Psoas muscle (tissue), 8 donors: Measurements from ENCODE around the gene LDAF1. TPM values are rescaled to one million over a fixed set of nuclear protein-coding genes. Genes with fewer than 3 reads are reported as not detected.
"Not testable (repeated sequence)": the region's sequence is repeated elsewhere in the genome, so short reads cannot be mapped to it uniquely, and the experiment has no call there.

Source experiments
- ATAC-seq, 4 donors: fragments of 200-7000 bp; cut with Tn5 transposase; one replicate each; pipeline ENCODE4 v1.9.1; 2020; ENCODE audit warnings: moderate library complexity in 3 of 4, mild to moderate bottlenecking in 2 of 4
- DNase-seq, 2 donors: peaks; one replicate each; pipeline ENCODE4 v3.0.0-alpha.2; 2020
- H3K27ac ChIP-seq: fragments of 200-600 bp; one replicate; pipeline ENCODE4 v1.8.0; 2022
- H3K27me3 ChIP-seq, 3 donors: fragments of 200-600 bp in 1 of 3; one replicate each; pipeline versions ENCODE4 v1.6.1 to v1.8.0; 2013 to 2022; ENCODE audit warnings: low read length in 2 of 3, mild to moderate bottlenecking in 2 of 3, moderate library complexity in 1 of 3; ENCODE audit not compliant: insufficient read depth in 3 of 3
- H3K36me3 ChIP-seq, 2 donors: fragments of 200-600 bp in 1 of 2; one replicate each; pipeline versions ENCODE4 v1.6.1 to v1.8.0; 2013 to 2022; ENCODE audit warnings: low read depth in 1 of 2, mild to moderate bottlenecking in 1 of 2, moderate library complexity in 1 of 2; ENCODE audit not compliant: insufficient read depth in 1 of 2
- H3K4me1 ChIP-seq: fragments of 200-600 bp; one replicate; pipeline ENCODE4 v1.8.0; 2022
- H3K4me3 ChIP-seq: fragments of 200-600 bp; one replicate; pipeline ENCODE4 v1.8.0; 2022; ENCODE audit warnings: mild to moderate bottlenecking
- H3K9me3 ChIP-seq: fragments of 200-600 bp; one replicate; pipeline ENCODE4 v1.8.0; 2022
- WGBS, 3 donors: extraction: QIAGEN DNeasy Blood & Tissue Kit; methylation state at CpG; one replicate each; pipeline versions ENCODE4 v1.1.6 to v1.1.7; 2013; 5-methylcytosine and 5-hydroxymethylcytosine counted together
- intact Hi-C, 2 donors: fragments of 100-400 bp; cut with DNase I; formaldehyde crosslinking; loops; one replicate each; pipeline versions ENCODE4 v1.11.0 to v1.14.2; 2022
- polyA plus RNA-seq, 3 donors: library from polyadenylated mRNA; stranded (reverse); fragments of 200-250 nt; gene quantifications; one replicate each; pipeline ENCODE4 v1.2.3, GENCODE V29; 2013
- total RNA-seq, 4 donors: library from RNA; stranded (reverse); fragmentation: NEBNext Ultra II Directional in 2 of 4; extraction: Animal tissue kit (Norgen Biotek cat#: 25700) in 2 of 4; gene quantifications; one replicate each; pipeline versions ENCODE4 v1.2.1 to v1.2.4, GENCODE V29; 2021 to 2023
- TF ChIP-seq, protein P1 (sequence below): fragments of 200-600 bp; IDR thresholded peaks from one replicate; pipeline ENCODE4 v1.8.0; 2022; ENCODE audit warnings: antibody characterized with exemption
- donor health status: healthy with polysubstance abuse.
- donor health status: DM: no; HTN: no; CAD: no; lungs with moderate emphysema.
- donor health status: Bipolar disorder and iron deficiency.
- donor health status: healthy.
- donor health status: DM: yes; HTN: yes; CAD: no.
- donor health status: DM: no; HTN: no; CAD: no.
- donor health status: DM: no; HTN: no; CAD: no.
- donor health status: DM: yes; HTN: yes; CAD: no.

LDAF1 gene
- total and polyA plus RNA-seq, 7 donors: 25.7 to 57.3 (median 39.2) TPM

DNA sequence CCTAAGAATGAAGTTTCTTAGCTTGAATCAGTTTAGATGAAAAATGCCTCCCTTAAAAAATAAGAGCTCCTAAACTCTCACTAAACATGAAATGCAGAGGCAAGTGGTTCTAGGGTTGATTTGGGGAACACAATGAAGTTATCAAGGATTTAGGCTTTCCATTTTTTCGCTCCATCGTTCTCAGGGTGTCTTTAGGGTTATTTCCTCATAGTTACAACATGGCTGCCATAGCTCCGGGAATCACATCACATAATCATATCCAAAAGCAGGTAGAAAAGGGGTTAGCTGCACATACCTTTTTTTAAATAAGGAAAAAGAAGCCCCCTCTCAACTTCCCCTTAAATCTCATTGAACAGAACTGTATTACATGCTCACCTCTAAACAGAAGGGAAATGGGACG lies 31.5 kb downstream of the LDAF1 start:
- intact Hi-C loops: no loop called here
- WGBS, 3 donors: 91 to 96% (median 95%) methylated on average over 4 of the region's 4 CpGs
- no peak for ATAC-seq
- TF ChIP-seq, protein P1, sequence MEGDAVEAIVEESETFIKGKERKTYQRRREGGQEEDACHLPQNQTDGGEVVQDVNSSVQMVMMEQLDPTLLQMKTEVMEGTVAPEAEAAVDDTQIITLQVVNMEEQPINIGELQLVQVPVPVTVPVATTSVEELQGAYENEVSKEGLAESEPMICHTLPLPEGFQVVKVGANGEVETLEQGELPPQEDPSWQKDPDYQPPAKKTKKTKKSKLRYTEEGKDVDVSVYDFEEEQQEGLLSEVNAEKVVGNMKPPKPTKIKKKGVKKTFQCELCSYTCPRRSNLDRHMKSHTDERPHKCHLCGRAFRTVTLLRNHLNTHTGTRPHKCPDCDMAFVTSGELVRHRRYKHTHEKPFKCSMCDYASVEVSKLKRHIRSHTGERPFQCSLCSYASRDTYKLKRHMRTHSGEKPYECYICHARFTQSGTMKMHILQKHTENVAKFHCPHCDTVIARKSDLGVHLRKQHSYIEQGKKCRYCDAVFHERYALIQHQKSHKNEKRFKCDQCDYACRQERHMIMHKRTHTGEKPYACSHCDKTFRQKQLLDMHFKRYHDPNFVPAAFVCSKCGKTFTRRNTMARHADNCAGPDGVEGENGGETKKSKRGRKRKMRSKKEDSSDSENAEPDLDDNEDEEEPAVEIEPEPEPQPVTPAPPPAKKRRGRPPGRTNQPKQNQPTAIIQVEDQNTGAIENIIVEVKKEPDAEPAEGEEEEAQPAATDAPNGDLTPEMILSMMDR: no peak
- H3K27ac ChIP-seq: no peak overlapping the region
- no peak for DNase-seq
- H3K9me3 ChIP-seq: no peaks in the 10 kb centered on the region
- no peak overlapping the region for H3K4me3 ChIP-seq
- H3K27me3 ChIP-seq: no peaks in the 10 kb centered on the region
- no peaks in the 10 kb centered on the region for H3K36me3 ChIP-seq
- H3K4me1 ChIP-seq: no peaks in the 10 kb centered on the region

GRCh38 chr16:21190599-21190998 lies 32.1 kb downstream of the LDAF1 start:
- Histone ChIP-seq H3K4me1 (no peaks in the 10 kb centered on the region), H3K4me3 (no peak overlapping the region), H3K27ac (no peak overlapping the region), H3K36me3 (no peaks in the 10 kb centered on the region), H3K9me3 (no peaks in the 10 kb centered on the region), H3K27me3 (no peaks in the 10 kb centered on the region)
- ATAC-seq: no peak
- TF ChIP-seq, protein P1: no peak
- no peak for DNase-seq
- intact Hi-C loops: no loop called here

DNA sequence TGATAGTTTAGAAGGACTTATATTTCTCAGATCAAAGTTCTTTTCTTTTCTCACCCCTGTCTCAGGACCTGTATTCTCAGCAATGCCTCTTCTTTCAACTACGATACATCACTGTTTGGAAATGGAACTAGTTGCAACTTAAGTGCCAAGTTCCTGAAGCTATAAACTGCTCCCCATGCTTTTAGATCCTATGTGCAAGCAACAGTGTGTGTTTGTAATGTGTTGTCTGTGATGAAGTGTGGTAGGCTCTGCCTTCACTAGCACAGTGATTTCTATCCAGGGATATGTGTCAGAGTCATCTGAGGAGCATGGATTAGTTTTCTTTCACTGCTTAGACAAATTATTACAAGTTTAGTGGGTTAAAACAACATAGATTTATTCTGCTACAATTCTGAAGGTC lies 34.5 kb downstream of the LDAF1 start:
- H3K4me1 ChIP-seq: no peaks in the 10 kb centered on the region
- no peaks in the 10 kb centered on the region for H3K27me3 ChIP-seq
- DNase-seq: no peak
- no peak for ATAC-seq
- H3K4me3 ChIP-seq: no peak overlapping the region
- H3K36me3 ChIP-seq: no peaks in the 10 kb centered on the region
- H3K9me3 ChIP-seq: no peaks in the 10 kb centered on the region
- intact Hi-C loops: no loop called here
- 76 to 100% (median 87%) methylated on average over 1 of the region's 1 CpG for WGBS, 3 donors
- TF ChIP-seq, protein P1: no peak
- no peak overlapping the region for H3K27ac ChIP-seq

DNA sequence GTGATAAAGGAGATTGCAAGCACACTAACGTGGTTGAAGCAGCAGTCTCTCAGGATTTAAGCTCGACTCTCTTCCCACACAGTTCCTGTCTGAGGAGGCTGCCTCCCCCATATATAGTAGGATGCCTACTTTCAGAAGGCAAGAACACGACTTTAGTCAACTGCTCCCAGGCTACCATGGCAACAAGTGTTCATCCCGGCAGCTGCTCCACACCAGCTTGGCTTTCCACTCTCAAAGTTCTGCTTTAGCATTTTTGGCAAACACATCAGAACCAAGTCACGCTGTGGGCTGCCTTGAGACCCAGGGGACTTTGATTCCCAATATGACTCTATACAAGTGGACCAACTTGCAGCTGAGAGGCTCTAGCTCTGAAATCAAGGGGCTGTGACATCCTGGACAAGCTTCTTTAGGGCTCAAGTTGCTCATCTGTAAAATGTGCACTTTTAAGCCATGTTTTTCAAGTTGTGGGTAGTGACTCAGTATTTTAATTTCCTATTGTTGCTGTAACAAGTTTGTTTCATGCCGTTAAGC lies 36.4 kb downstream of the LDAF1 start:
- no peaks in the 10 kb centered on the region for H3K36me3 ChIP-seq
- TF ChIP-seq, protein P1: no peak
- H3K4me1 ChIP-seq: no peaks in the 10 kb centered on the region
- H3K27ac ChIP-seq: no peak overlapping the region
- H3K9me3 ChIP-seq: no peaks in the 10 kb centered on the region
- whole genome bisulfite sequencing, 3 donors: 14 to 27% (median 19%) methylated on average over 6 of the region's 6 CpGs
- intact Hi-C loops: no loop called here
- ATAC-seq (no peak), DNase-seq (no peak)
- no peaks in the 10 kb centered on the region for H3K27me3 ChIP-seq
- no peak overlapping the region for H3K4me3 ChIP-seq

- H3K4me1 ChIP-seq, H3K27ac ChIP-seq, ATAC-seq, DNase-seq, H3K4me3 ChIP-seq, H3K27me3 ChIP-seq, intact Hi-C loops, H3K9me3 ChIP-seq, H3K36me3 ChIP-seq: not testable (repeated sequence)
- 93 to 95% (median 94%) methylated on average over 8 of the region's 8 CpGs for WGBS, 3 donors
These were observed 36.9 kb downstream of the LDAF1 start for GRCh38 chr16:21195330-21195729.
